Psoas muscle (tissue), 8 donors: ENCODE data around the gene YOD1. TPM values are rescaled to one million over a fixed set of nuclear protein-coding genes. Genes with fewer than 3 reads are reported as not detected.
A peak's percentile ranks its signal among the peaks of the same experiment; 100 is the strongest.

Experiments
- ATAC-seq, 4 donors: fragments of 200-7000 bp; cut with Tn5 transposase; one replicate each; pipeline ENCODE4 v1.9.1; 2020; ENCODE audit warnings: moderate library complexity in 3 of 4, mild to moderate bottlenecking in 2 of 4
- DNase-seq, 2 donors: peaks; one replicate each; pipeline ENCODE4 v3.0.0-alpha.2; 2020
- H3K27ac ChIP-seq: fragments of 200-600 bp; one replicate; pipeline ENCODE4 v1.8.0; 2022
- H3K27me3 ChIP-seq, 3 donors: fragments of 200-600 bp in 1 of 3; one replicate each; pipeline versions ENCODE4 v1.6.1 to v1.8.0; 2013 to 2022; ENCODE audit warnings: low read length in 2 of 3, mild to moderate bottlenecking in 2 of 3, moderate library complexity in 1 of 3; ENCODE audit not compliant: insufficient read depth in 3 of 3
- H3K36me3 ChIP-seq, 2 donors: fragments of 200-600 bp in 1 of 2; one replicate each; pipeline versions ENCODE4 v1.6.1 to v1.8.0; 2013 to 2022; ENCODE audit warnings: low read depth in 1 of 2, mild to moderate bottlenecking in 1 of 2, moderate library complexity in 1 of 2; ENCODE audit not compliant: insufficient read depth in 1 of 2
- H3K4me1 ChIP-seq: fragments of 200-600 bp; one replicate; pipeline ENCODE4 v1.8.0; 2022
- H3K4me3 ChIP-seq: fragments of 200-600 bp; one replicate; pipeline ENCODE4 v1.8.0; 2022; ENCODE audit warnings: mild to moderate bottlenecking
- H3K9me3 ChIP-seq: fragments of 200-600 bp; one replicate; pipeline ENCODE4 v1.8.0; 2022
- WGBS, 3 donors: extraction: QIAGEN DNeasy Blood & Tissue Kit; methylation state at CpG; one replicate each; pipeline versions ENCODE4 v1.1.6 to v1.1.7; 2013; 5-methylcytosine and 5-hydroxymethylcytosine counted together
- intact Hi-C, 2 donors: fragments of 100-400 bp; cut with DNase I; formaldehyde crosslinking; loops; one replicate each; pipeline versions ENCODE4 v1.11.0 to v1.14.2; 2022
- polyA plus RNA-seq, 3 donors: library from polyadenylated mRNA; stranded (reverse); fragments of 200-250 nt; gene quantifications; one replicate each; pipeline ENCODE4 v1.2.3, GENCODE V29; 2013
- total RNA-seq, 4 donors: library from RNA; stranded (reverse); fragmentation: NEBNext Ultra II Directional in 2 of 4; extraction: Animal tissue kit (Norgen Biotek cat#: 25700) in 2 of 4; gene quantifications; one replicate each; pipeline versions ENCODE4 v1.2.1 to v1.2.4, GENCODE V29; 2021 to 2023
- TF ChIP-seq, protein P1 (sequence below): fragments of 200-600 bp; IDR thresholded peaks from one replicate; pipeline ENCODE4 v1.8.0; 2022; ENCODE audit warnings: antibody characterized with exemption
- donor health status: healthy with polysubstance abuse.
- donor health status: DM: no; HTN: no; CAD: no; lungs with moderate emphysema.
- donor health status: Bipolar disorder and iron deficiency.
- donor health status: healthy.
- donor health status: DM: yes; HTN: yes; CAD: no.
- donor health status: DM: no; HTN: no; CAD: no.
- donor health status: DM: no; HTN: no; CAD: no.
- donor health status: DM: yes; HTN: yes; CAD: no.

The YOD1 gene
- total and polyA plus RNA-seq, 7 donors = 3.9 to 7.0 (median 5.5) TPM

DNA sequence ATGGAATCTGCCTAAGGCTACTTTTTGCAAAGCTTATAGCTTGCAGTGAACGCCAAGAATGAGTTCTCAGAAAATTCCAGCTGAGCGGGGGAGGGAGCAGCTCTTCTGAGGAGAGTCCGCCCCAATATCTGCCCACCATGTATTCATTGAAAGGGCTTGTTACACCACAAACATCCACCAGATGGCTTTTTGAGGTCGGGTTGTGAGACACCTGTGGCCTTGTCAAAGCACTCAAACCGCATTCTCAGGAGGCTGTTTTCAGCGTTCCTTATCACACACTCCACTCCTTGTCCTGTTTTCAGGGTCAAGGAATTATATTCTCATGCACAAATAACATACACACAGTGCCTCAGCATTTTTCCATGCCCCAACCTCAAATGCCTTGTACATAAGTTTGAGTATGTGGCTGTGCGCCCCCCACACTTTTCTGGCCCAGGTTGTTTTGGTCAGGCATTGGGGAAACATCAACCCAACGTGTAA is 33.7 kb upstream of the YOD1 start:
- intact Hi-C loops = loop anchor here (1.0 to 5.0 kb wide), 4 partner anchors 37 to 415 kb away; partner anchors contain the start of gene CR1 (in 1 of the 2)
- H3K27me3 ChIP-seq = no peaks in the 10 kb centered on the region
- ATAC-seq = peak; percentile 57 to 84 (median 67)
- no peak overlapping the region for H3K27ac ChIP-seq
- WGBS, 3 donors = 34 to 39% (median 36%) methylated on average over 8 of the region's 8 CpGs
- TF ChIP-seq, protein P1, sequence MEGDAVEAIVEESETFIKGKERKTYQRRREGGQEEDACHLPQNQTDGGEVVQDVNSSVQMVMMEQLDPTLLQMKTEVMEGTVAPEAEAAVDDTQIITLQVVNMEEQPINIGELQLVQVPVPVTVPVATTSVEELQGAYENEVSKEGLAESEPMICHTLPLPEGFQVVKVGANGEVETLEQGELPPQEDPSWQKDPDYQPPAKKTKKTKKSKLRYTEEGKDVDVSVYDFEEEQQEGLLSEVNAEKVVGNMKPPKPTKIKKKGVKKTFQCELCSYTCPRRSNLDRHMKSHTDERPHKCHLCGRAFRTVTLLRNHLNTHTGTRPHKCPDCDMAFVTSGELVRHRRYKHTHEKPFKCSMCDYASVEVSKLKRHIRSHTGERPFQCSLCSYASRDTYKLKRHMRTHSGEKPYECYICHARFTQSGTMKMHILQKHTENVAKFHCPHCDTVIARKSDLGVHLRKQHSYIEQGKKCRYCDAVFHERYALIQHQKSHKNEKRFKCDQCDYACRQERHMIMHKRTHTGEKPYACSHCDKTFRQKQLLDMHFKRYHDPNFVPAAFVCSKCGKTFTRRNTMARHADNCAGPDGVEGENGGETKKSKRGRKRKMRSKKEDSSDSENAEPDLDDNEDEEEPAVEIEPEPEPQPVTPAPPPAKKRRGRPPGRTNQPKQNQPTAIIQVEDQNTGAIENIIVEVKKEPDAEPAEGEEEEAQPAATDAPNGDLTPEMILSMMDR = peak; percentile 64
- no peak overlapping the region for H3K4me3 ChIP-seq
- peaks cover 0 to 8% of the 10 kb centered on the region in 2 donors for H3K36me3 ChIP-seq
- H3K4me1 ChIP-seq = no peaks in the 10 kb centered on the region
- no peak for DNase-seq
- no peaks in the 10 kb centered on the region for H3K9me3 ChIP-seq

DNA sequence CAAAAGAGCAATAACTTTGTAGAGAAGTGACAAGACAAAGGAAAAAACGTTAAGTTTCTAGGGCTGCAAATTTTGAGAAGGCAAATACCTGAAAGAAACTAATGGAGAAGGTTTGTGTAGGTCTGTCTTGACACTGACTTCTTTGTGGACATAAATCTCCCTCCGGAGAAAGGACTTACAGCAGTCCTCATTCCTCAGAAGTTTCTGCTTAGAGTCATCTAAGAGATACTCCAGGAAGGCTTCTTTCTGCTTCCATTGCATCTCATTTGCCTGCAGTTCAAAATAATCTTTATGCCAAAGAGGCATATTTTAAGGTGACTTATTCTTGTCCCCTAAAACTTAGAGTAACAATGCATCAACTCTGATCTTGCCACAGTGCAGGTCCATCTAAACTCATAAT is 33.2 kb upstream of the YOD1 start:
- intact Hi-C loops = loop anchor here (1.0 to 5.0 kb wide), 4 partner anchors 37 to 415 kb away; partner anchors contain the start of gene CR1 (in 1 of the 2)
- TF ChIP-seq, protein P1 = no peak
- DNase-seq (no peak), ATAC-seq (no peak)
- Histone ChIP-seq H3K9me3 (no peaks in the 10 kb centered on the region), H3K27me3 (no peaks in the 10 kb centered on the region), H3K36me3 (peaks cover 0 to 13% of the 10 kb centered on the region in 2 donors), H3K4me3 (no peak overlapping the region), H3K27ac (no peak overlapping the region), H3K4me1 (no peaks in the 10 kb centered on the region)
- 53 to 63% (median 58%) methylated on average over 2 of the region's 2 CpGs for WGBS, 3 donors

DNA sequence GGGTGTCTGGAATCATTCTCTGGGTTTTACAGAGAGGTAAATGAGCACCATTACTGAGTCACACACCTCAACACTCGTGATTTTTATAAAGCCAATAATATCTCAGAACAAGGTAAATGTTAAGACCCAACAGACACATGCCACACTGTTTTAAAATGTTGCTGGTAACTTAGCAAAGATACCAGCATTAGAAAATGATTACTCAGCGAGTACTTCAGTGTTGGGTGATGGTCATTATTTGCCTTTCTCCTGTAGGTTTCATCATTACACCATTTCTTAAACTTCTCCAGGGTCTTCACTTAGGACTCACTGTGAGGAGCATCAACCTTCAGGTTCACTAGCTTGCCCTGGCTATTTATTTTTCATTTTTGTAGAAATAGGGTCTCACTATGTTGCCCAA is 30.8 kb upstream of the YOD1 start:
- Histone ChIP-seq H3K27ac (no peak overlapping the region), H3K9me3 (no peaks in the 10 kb centered on the region), H3K27me3 (no peaks in the 10 kb centered on the region), H3K36me3 (peaks cover 0 to 16% of the 10 kb centered on the region in 2 donors), H3K4me3 (no peak overlapping the region), H3K4me1 (peaks cover 4% of the 10 kb centered on the region)
- TF ChIP-seq, protein P1 = no peak
- intact Hi-C loops = loop anchor here in 1 of 2 donors (2.0 to 5.0 kb wide), 3 partner anchors 35 to 415 kb away; partner anchors contain the start of gene CR1
- DNase-seq (no peak), ATAC-seq (no peak)
- WGBS, 3 donors = 89 to 90% (median 89%) methylated on average over 2 of the region's 2 CpGs

DNA sequence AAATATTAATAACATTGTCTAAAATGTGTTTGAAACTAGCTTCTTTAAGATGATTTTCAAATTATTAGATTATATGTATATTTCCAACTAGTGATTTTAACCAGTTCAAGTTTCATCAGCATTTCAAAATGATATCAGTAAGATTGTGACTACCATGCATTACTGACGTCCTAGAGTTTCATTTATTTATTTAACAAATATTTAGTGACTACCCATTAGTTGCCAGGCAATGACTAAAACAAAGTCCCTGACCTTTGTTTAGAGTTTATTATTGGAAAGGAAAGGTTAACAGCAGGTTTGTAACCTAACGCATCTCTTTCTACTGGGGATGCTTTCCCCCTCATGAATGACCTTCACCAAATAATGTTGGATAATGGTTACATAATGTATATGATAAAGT is 30.1 kb upstream of the YOD1 start:
- ATAC-seq (no peak), DNase-seq (no peak)
- intact Hi-C loops = loop anchor here in 1 of 2 donors (5.0 kb wide), 2 partner anchors 34 to 416 kb away; partner anchors contain the start of gene CR1
- Histone ChIP-seq H3K27me3 (no peaks in the 10 kb centered on the region), H3K9me3 (no peaks in the 10 kb centered on the region), H3K36me3 (peaks cover 0 to 16% of the 10 kb centered on the region in 2 donors), H3K27ac (no peak overlapping the region), H3K4me3 (no peak overlapping the region), H3K4me1 (peaks cover 4% of the 10 kb centered on the region)
- WGBS, 3 donors = 73 to 76% (median 74%) methylated on average over 2 of the region's 2 CpGs
- TF ChIP-seq, protein P1 = no peak
